ENCODE data around the gene MARCHF3.

DNA sequence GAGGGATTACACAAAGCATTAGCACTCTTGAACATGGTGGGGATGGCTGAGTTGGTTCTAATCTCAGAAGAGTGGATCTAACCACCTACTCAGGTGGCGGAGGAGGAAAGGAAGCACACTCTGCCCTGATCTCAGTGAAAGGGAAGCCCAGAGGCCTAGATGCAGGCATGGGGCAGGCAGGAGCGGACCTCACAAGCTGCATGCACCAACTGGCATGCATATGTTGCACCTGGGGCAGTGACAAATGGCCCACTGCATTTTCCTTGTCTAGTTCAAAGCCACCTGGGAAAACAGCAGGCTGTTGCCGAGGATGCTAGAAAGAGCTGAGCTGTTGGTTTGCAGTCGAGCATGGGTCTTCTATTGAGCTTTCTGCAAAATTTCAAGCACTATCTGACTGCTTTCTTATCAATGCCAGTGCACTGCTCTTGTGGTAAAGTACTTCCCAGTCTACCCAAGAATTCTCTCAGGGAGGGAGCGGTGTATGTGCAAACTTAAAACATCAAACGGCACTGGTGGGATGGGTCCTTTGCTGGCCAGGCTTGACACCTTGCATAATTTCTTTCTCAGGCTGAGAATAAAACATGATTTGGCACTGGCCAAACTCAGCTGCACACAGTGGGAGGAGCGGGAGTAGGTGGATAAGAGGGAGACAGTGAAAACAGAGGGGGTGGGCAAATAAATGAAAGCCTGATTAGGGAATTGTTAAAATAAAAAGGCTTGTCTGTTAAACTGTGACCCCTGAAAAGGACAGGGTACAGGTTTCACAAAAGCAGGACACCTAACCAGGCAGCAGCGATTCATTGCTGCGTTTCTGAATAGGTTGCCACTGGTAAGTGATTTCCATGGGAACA, 108.9 kb downstream of the MARCHF3 start:
- TF ChIP-seq, protein P1, sequence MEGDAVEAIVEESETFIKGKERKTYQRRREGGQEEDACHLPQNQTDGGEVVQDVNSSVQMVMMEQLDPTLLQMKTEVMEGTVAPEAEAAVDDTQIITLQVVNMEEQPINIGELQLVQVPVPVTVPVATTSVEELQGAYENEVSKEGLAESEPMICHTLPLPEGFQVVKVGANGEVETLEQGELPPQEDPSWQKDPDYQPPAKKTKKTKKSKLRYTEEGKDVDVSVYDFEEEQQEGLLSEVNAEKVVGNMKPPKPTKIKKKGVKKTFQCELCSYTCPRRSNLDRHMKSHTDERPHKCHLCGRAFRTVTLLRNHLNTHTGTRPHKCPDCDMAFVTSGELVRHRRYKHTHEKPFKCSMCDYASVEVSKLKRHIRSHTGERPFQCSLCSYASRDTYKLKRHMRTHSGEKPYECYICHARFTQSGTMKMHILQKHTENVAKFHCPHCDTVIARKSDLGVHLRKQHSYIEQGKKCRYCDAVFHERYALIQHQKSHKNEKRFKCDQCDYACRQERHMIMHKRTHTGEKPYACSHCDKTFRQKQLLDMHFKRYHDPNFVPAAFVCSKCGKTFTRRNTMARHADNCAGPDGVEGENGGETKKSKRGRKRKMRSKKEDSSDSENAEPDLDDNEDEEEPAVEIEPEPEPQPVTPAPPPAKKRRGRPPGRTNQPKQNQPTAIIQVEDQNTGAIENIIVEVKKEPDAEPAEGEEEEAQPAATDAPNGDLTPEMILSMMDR (IDR thresholded peaks at IDR 0.05; ENCODE audit: low read length) = no peak
- TF ChIP-seq EZH2 (IDR thresholded peaks at IDR 0.05; ENCODE audit: borderline replicate concordance, low read length) = no peak

All from OCI-LY1 (cell line).